Measurements from ENCODE around the gene IL6R. TPM values are rescaled to one million over a fixed set of nuclear protein-coding genes. Genes with fewer than 3 reads are reported as not detected.

IL6R gene
- total and polyA plus RNA-seq, 2 donors (not counting 1 experiment from before 2014, with no cell fraction given) = 3.5 to 5.3 TPM

GRCh38 chr1:154499446-154499845 is 94.3 kb downstream of the IL6R start:
- peaks cover 37% of the 10 kb centered on the region for H3K4me1 Mint-ChIP-seq
- no peak overlapping the region for H3K4me3 ChIP-seq (ENCODE audit: control extremely low read depth in 1 of 5, extremely low read depth in 1 of 5, insufficient read depth in 1 of 5, low read depth in 2 of 5, low read length in 4 of 5)
- H3K9ac ChIP-seq (ENCODE audit: low read length) = no peak overlapping the region
- H3K4me2 ChIP-seq (replicated peaks; ENCODE audit: low read depth, low read length, poor library complexity, severe bottlenecking) = no peak overlapping the region
- H3K27ac ChIP-seq (ENCODE audit: low read length in 2 of 2) = no peak overlapping the region
- H3K4me3 Mint-ChIP-seq = no peak overlapping the region
- no peak for TF ChIP-seq CTCF (IDR thresholded peaks at IDR 0.05)
- TF ChIP-seq EZH2 (IDR thresholded peaks at IDR 0.05; ENCODE audit: borderline replicate concordance, insufficient read depth, low read depth, low read length, poor library complexity, severe bottlenecking) = no peak
- ATAC-seq (ENCODE audit: low read depth) (no peak), DNase-seq (no peak)
- H3K4me1 ChIP-seq (ENCODE audit: control insufficient read depth in 2 of 2, insufficient read depth in 2 of 2, low read length in 2 of 2) = peaks cover 36 to 42% of the 10 kb centered on the region in 2 donors
- H3K27me3 ChIP-seq (replicated peaks in 1 of 4; ENCODE audit: control extremely low read depth in 1 of 4, control insufficient read depth in 3 of 4, insufficient read depth in 4 of 4, low read length in 3 of 4) = peaks cover 0 to 46% (median 29%) of the 10 kb centered on the region in 4 experiments
- no peaks in the 10 kb centered on the region for H3K79me2 ChIP-seq (ENCODE audit: control insufficient read depth, insufficient read depth, low read length)
- no peaks in the 10 kb centered on the region for H3K9me3 Mint-ChIP-seq (ENCODE audit: insufficient read depth)
- intact Hi-C loops (cut with micrococcal nuclease) = no loop called here
- H2AFZ ChIP-seq (ENCODE audit: insufficient read depth, low read depth, low read length, poor library complexity, severe bottlenecking) = no peak overlapping the region
- H4K20me1 ChIP-seq (ENCODE audit: control insufficient read depth, insufficient read depth, low read length, poor library complexity, severe bottlenecking) = no peaks in the 10 kb centered on the region
- peaks cover 28% of the 10 kb centered on the region for H3K27me3 Mint-ChIP-seq
- CTCF ChIA-PET = interaction anchor here (0.9 to 1.4 kb wide), 2 partner anchors 13 to 20 kb away, joined by 3 read pairs; no protein-coding TSS in a partner anchor
- POLR2A ChIA-PET = no interaction called here
- peaks cover 0 to 10% (median 0%) of the 10 kb centered on the region in 3 donors for H3K9me3 ChIP-seq (ENCODE audit: control extremely low read depth in 1 of 3, control insufficient read depth in 2 of 3, insufficient read depth in 1 of 3, low read length in 2 of 3)
- no peak overlapping the region for H3K27ac Mint-ChIP-seq
- no peaks in the 10 kb centered on the region for H3K36me3 ChIP-seq (replicated peaks in 1 of 2; ENCODE audit: control extremely low read depth in 1 of 2, control insufficient read depth in 1 of 2, extremely low read depth in 1 of 2, insufficient read depth in 2 of 2, low read length in 1 of 2)
- no CpG with 5 or more reads among the region's 1 CpG for WGBS (ENCODE audit: insufficient coverage)

- ATAC-seq (ENCODE audit: low read depth) = no peak
Observed at GRCh38 chr1:154500533-154500932, 95.4 kb downstream of the IL6R start.

More at GRCh38 chr1:154500533-154500932, 95.4 kb downstream of the IL6R start:
- no peak overlapping the region for H3K27ac ChIP-seq (ENCODE audit: low read length in 2 of 2)
- CTCF ChIA-PET = interaction anchor here (0.9 to 1.7 kb wide), 3 partner anchors 20 to 46 kb away, joined by 3 to 8 read pairs (median 3); no protein-coding TSS in a partner anchor
- peaks cover 0 to 10% (median 0%) of the 10 kb centered on the region in 3 donors for H3K9me3 ChIP-seq (ENCODE audit: control extremely low read depth in 1 of 3, control insufficient read depth in 2 of 3, insufficient read depth in 1 of 3, low read length in 2 of 3)
- intact Hi-C loops (cut with micrococcal nuclease) = no loop called here
- Mint-ChIP-seq H3K9me3 (ENCODE audit: insufficient read depth) (no peaks in the 10 kb centered on the region), H3K4me3 (peak overlapping the region; percentile 75), H3K4me1 (peaks cover 36% of the 10 kb centered on the region), H3K27me3 (peaks cover 31% of the 10 kb centered on the region), H3K27ac (peak overlapping the region; percentile 53)
- H3K36me3 ChIP-seq (replicated peaks in 1 of 2; ENCODE audit: control extremely low read depth in 1 of 2, control insufficient read depth in 1 of 2, extremely low read depth in 1 of 2, insufficient read depth in 2 of 2, low read length in 1 of 2) = no peaks in the 10 kb centered on the region
- H3K4me1 ChIP-seq (ENCODE audit: control insufficient read depth in 2 of 2, insufficient read depth in 2 of 2, low read length in 2 of 2) = peaks cover 33 to 38% of the 10 kb centered on the region in 2 donors
- H4K20me1 ChIP-seq (ENCODE audit: control insufficient read depth, insufficient read depth, low read length, poor library complexity, severe bottlenecking) = no peaks in the 10 kb centered on the region
- H3K9ac ChIP-seq (ENCODE audit: low read length) = no peak overlapping the region
- no peak for DNase-seq
- no peaks in the 10 kb centered on the region for H3K79me2 ChIP-seq (ENCODE audit: control insufficient read depth, insufficient read depth, low read length)
- no peak overlapping the region for H3K4me3 ChIP-seq (ENCODE audit: control extremely low read depth in 1 of 5, extremely low read depth in 1 of 5, insufficient read depth in 1 of 5, low read depth in 2 of 5, low read length in 4 of 5)
- POLR2A ChIA-PET = no interaction called here
- WGBS (ENCODE audit: insufficient coverage) = 92% methylated on average over 7 of the region's 8 CpGs
- TF ChIP-seq EZH2 (IDR thresholded peaks at IDR 0.05; ENCODE audit: borderline replicate concordance, insufficient read depth, low read depth, low read length, poor library complexity, severe bottlenecking) = no peak
- no peak for TF ChIP-seq CTCF (IDR thresholded peaks at IDR 0.05)
- H3K4me2 ChIP-seq (replicated peaks; ENCODE audit: low read depth, low read length, poor library complexity, severe bottlenecking) = no peak overlapping the region
- H2AFZ ChIP-seq (ENCODE audit: insufficient read depth, low read depth, low read length, poor library complexity, severe bottlenecking) = no peak overlapping the region
- H3K27me3 ChIP-seq (replicated peaks in 1 of 4; ENCODE audit: control extremely low read depth in 1 of 4, control insufficient read depth in 3 of 4, insufficient read depth in 4 of 4, low read length in 3 of 4) = peaks cover 0 to 46% (median 29%) of the 10 kb centered on the region in 4 experiments

Measured in B cell (primary cell).